ENCODE results near the gene HTR3D. TPM values are rescaled to one million over a fixed set of nuclear protein-coding genes. Genes with fewer than 3 reads are reported as not detected.
A peak's percentile ranks its signal among the peaks of the same experiment; 100 is the strongest.
"Not testable (repeated sequence)": the region's sequence is repeated elsewhere in the genome, so short reads cannot be mapped to it uniquely, and the experiment has no call there.

HTR3D gene
- total RNA-seq, 1 donor, result not detected

DNA sequence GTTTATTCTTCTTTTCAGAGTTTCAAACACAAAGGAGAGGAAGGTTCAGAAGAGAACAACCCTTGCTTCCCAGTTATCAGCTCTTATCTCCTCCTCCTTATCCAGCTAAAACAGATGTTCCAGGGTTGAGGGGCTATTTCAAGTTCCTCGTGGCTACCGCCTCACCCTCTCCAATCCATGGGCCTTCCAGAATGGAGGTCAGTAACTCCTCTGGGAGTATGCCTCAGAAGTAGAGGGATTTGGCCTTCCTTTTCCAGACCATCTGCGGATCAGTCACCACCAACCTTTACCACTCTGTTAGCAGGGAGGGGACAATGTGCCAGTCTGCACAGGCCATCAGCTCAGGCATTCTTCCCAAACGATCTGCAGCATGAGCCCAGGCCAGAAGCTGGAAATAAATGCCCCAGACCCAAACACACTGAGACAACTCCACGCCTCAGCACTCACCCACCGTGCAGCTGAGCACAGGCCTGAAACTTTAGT is 36.1 kb downstream of the HTR3D start:
- H3K9me3 ChIP-seq (ENCODE audit: low read depth, low read length), result no peaks in the 10 kb centered on the region
- no peaks in the 10 kb centered on the region for H4K20me1 ChIP-seq (ENCODE audit: insufficient read depth, low read length)
- no peak overlapping the region for H3K27ac ChIP-seq (ENCODE audit: low read depth, low read length)
- H3K4me1 ChIP-seq (ENCODE audit: insufficient read depth, low read length), result no peaks in the 10 kb centered on the region
- no peak overlapping the region for H2AFZ ChIP-seq (ENCODE audit: low read length)
- H3K4me2 ChIP-seq (ENCODE audit: insufficient read depth, low read length), result no peak overlapping the region
- peaks cover 7% of the 10 kb centered on the region for H3K27me3 ChIP-seq (ENCODE audit: insufficient read depth, low read length)
- no peaks in the 10 kb centered on the region for H3K79me2 ChIP-seq (ENCODE audit: insufficient read depth, low read length)
- H3K36me3 ChIP-seq (ENCODE audit: insufficient read depth, low read length), result no peaks in the 10 kb centered on the region
- no peak overlapping the region for H3K4me3 ChIP-seq (ENCODE audit: insufficient read depth, low read length)
- peak; percentile 47 for DNase-seq (ENCODE audit: insufficient read length, low spot score, missing footprints)
- TF ChIP-seq, protein P1, sequence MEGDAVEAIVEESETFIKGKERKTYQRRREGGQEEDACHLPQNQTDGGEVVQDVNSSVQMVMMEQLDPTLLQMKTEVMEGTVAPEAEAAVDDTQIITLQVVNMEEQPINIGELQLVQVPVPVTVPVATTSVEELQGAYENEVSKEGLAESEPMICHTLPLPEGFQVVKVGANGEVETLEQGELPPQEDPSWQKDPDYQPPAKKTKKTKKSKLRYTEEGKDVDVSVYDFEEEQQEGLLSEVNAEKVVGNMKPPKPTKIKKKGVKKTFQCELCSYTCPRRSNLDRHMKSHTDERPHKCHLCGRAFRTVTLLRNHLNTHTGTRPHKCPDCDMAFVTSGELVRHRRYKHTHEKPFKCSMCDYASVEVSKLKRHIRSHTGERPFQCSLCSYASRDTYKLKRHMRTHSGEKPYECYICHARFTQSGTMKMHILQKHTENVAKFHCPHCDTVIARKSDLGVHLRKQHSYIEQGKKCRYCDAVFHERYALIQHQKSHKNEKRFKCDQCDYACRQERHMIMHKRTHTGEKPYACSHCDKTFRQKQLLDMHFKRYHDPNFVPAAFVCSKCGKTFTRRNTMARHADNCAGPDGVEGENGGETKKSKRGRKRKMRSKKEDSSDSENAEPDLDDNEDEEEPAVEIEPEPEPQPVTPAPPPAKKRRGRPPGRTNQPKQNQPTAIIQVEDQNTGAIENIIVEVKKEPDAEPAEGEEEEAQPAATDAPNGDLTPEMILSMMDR (IDR thresholded peaks at IDR 0.05; ENCODE audit: extremely low read depth, low read depth, low read length), result no peak

DNA sequence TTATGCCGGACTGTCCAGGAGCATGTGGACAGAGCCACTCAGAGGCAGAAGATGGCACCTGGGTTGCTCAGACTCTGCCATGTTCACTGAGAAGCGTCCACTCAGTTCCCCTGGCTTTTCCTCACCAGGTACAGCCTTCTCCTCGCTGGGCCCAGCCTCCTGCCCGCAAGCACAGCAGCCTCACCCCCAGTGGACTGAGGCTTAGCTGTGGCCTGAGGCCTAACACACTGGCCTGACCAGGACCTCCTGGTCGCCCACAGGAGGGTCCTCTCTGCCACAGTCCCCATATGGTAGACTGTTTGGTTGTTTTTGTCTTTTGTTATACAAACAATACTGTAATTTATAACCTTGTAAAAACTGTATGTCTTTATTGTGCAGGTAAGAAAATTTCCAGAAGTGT is 36.8 kb downstream of the HTR3D start:
- Histone ChIP-seq H3K27ac (ENCODE audit: low read depth, low read length) (no peak overlapping the region), H3K4me1 (ENCODE audit: insufficient read depth, low read length) (no peaks in the 10 kb centered on the region), H3K79me2 (ENCODE audit: insufficient read depth, low read length) (no peaks in the 10 kb centered on the region), H3K4me3 (ENCODE audit: insufficient read depth, low read length) (no peak overlapping the region), H2AFZ (ENCODE audit: low read length) (no peak overlapping the region), H3K36me3 (ENCODE audit: insufficient read depth, low read length) (no peaks in the 10 kb centered on the region), H3K9me3 (ENCODE audit: low read depth, low read length) (no peaks in the 10 kb centered on the region), H3K27me3 (ENCODE audit: insufficient read depth, low read length) (peaks cover 8% of the 10 kb centered on the region), H3K4me2 (ENCODE audit: insufficient read depth, low read length) (no peak overlapping the region), H4K20me1 (ENCODE audit: insufficient read depth, low read length) (no peaks in the 10 kb centered on the region)
- TF ChIP-seq, protein P1 (IDR thresholded peaks at IDR 0.05; ENCODE audit: extremely low read depth, low read depth, low read length), result no peak
- DNase-seq (ENCODE audit: insufficient read length, low spot score, missing footprints), result no peak

DNA sequence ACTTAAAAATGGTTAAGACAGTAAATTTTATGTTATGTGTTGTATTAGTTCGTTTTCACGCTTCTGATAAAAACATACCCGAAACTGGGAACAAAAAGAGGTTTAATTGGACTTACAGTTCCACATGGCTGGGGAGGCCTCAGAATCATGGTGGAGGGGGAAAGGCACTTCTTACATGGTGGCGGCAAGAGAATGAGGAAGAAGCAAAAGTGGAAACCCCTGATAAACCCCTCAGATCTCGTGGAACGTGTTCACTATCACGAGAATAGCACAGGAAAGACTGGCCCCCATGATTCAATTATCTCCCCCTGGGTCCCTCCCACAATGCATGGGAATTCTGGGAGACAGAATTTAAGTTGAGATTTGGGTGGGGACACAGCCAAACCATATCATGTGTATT is 39.6 kb downstream of the HTR3D start:
- not testable (repeated sequence) for DNase-seq (ENCODE audit: insufficient read length, low spot score, missing footprints); H4K20me1 ChIP-seq (ENCODE audit: insufficient read depth, low read length)

DNA sequence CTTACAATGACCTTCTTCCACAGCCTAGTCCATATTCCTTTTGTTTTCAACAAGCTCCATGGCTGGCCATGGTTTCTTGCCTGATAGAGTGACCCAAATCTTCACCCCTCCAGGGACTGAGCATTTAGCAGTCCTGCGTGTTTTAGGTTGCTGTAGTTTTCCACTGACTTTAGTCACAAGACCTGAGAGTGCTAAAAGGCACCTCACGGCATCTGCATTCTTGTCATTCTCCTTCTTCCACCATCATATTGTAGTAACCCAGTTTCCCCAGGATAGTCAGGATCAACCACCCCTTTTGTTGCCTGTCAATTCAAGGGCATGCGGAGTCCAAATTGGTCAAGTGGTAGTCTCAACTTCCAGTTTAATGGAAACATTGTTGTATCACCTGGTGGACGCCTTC is 42.1 kb downstream of the HTR3D start:
- Histone ChIP-seq H3K9me3 (ENCODE audit: low read depth, low read length) (no peaks in the 10 kb centered on the region), H2AFZ (ENCODE audit: low read length) (no peak overlapping the region), H4K20me1 (ENCODE audit: insufficient read depth, low read length) (no peaks in the 10 kb centered on the region), H3K79me2 (ENCODE audit: insufficient read depth, low read length) (no peaks in the 10 kb centered on the region), H3K27ac (ENCODE audit: low read depth, low read length) (no peak overlapping the region), H3K4me3 (ENCODE audit: insufficient read depth, low read length) (no peak overlapping the region), H3K36me3 (ENCODE audit: insufficient read depth, low read length) (no peaks in the 10 kb centered on the region), H3K4me1 (ENCODE audit: insufficient read depth, low read length) (peaks cover 1% of the 10 kb centered on the region), H3K4me2 (ENCODE audit: insufficient read depth, low read length) (no peak overlapping the region), H3K27me3 (ENCODE audit: insufficient read depth, low read length) (peaks cover 9% of the 10 kb centered on the region)
- no peak for DNase-seq (ENCODE audit: insufficient read length, low spot score, missing footprints)
- TF ChIP-seq, protein P1 (IDR thresholded peaks at IDR 0.05; ENCODE audit: extremely low read depth, low read depth, low read length), result no peak

More for the DNA sequence above, 39.6 kb downstream of the HTR3D start:
- not testable (repeated sequence) for H3K27ac ChIP-seq (ENCODE audit: low read depth, low read length); H3K4me2 ChIP-seq (ENCODE audit: insufficient read depth, low read length); H3K27me3 ChIP-seq (ENCODE audit: insufficient read depth, low read length); H3K4me3 ChIP-seq (ENCODE audit: insufficient read depth, low read length); H3K79me2 ChIP-seq (ENCODE audit: insufficient read depth, low read length); H3K4me1 ChIP-seq (ENCODE audit: insufficient read depth, low read length); H3K36me3 ChIP-seq (ENCODE audit: insufficient read depth, low read length); H2AFZ ChIP-seq (ENCODE audit: low read length); H3K9me3 ChIP-seq (ENCODE audit: low read depth, low read length)
